Naive B cell (primary cell): ENCODE results near the gene TNRC6B. TPM values are rescaled to one million over a fixed set of nuclear protein-coding genes. Genes with fewer than 3 reads are reported as not detected.
"Not testable (repeated sequence)": the region's sequence is repeated elsewhere in the genome, so short reads cannot be mapped to it uniquely, and the experiment has no call there.

Experiments used
- ATAC-seq, 2 donors: fragments of 150-1000 bp; cut with Tn5 transposase; 2 replicates each; pipeline ENCODE4 v1.10.0; 2021; ENCODE audit warnings: low read depth in 2 of 2, mild to moderate bottlenecking in 2 of 2, moderate library complexity in 2 of 2
- DNase-seq: peaks from one replicate; pipeline ENCODE4 v3.0.0; 2022
- H3K27ac Mint-ChIP-seq, 6 donors: one replicate each; pipeline ENCODE4 v1.8.0; 2020 to 2022; ENCODE audit warnings: mild to moderate bottlenecking in 6 of 6, mixed read lengths in 6 of 6, moderate library complexity in 5 of 6, inconsistent platforms in 2 of 6
- H3K27me3 Mint-ChIP-seq, 3 donors: one replicate each; pipeline ENCODE4 v1.8.0; 2021 to 2022; ENCODE audit warnings: mixed read lengths in 3 of 3, mild to moderate bottlenecking in 1 of 3
- H3K36me3 Mint-ChIP-seq, 2 donors: one replicate each; pipeline ENCODE4 v1.8.0; 2020 to 2022; ENCODE audit warnings: mixed read lengths in 2 of 2, inconsistent platforms in 1 of 2, mild to moderate bottlenecking in 1 of 2
- H3K4me1 Mint-ChIP-seq, 3 donors: one replicate each; pipeline ENCODE4 v1.8.0; 2020 to 2022; ENCODE audit warnings: mixed read lengths in 3 of 3, inconsistent platforms in 1 of 3, mild to moderate bottlenecking in 1 of 3, moderate library complexity in 1 of 3
- H3K4me3 Mint-ChIP-seq, 8 donors: one replicate each; pipeline ENCODE4 v1.8.0; 2020 to 2022; ENCODE audit warnings: mild to moderate bottlenecking in 8 of 8, mixed read lengths in 8 of 8, moderate library complexity in 8 of 8, inconsistent platforms in 2 of 8
- H3K9me3 Mint-ChIP-seq, 7 donors: one replicate each; pipeline ENCODE4 v1.8.0; 2020 to 2022; ENCODE audit warnings: mixed read lengths in 7 of 7, mild to moderate bottlenecking in 5 of 7, inconsistent platforms in 2 of 7, moderate library complexity in 1 of 7
- polyA plus RNA-seq, 6 donors: library from polyadenylated mRNA; unstranded; fragments of 300-500 nt; fragmentation: Illumina TruSeq; gene quantifications; one replicate each; pipeline ENCODE4 v1.2.3, GENCODE V29; 2021; ENCODE audit warnings: low read depth in 6 of 6

Gene TNRC6B
- polyA plus RNA-seq, 6 donors from 2014 or later, result 37.3 to 171 (median 109) TPM

- Mint-ChIP-seq H3K9me3 (no peaks in the 10 kb centered on the region), H3K36me3 (peaks cover 7 to 16% of the 10 kb centered on the region in 2 donors), H3K4me1 (peaks cover 0 to 3% (median 0%) of the 10 kb centered on the region in 3 donors), H3K4me3 (no peak overlapping the region), H3K27me3 (no peaks in the 10 kb centered on the region), H3K27ac (no peak overlapping the region)
- DNase-seq (no peak), ATAC-seq (no peak)
These were observed 124.4 kb downstream of the TNRC6B start for GRCh38 chr22:40302149-40302548.

- H3K27ac Mint-ChIP-seq, result peak overlapping the region in 2 of 6 donors; percentile 24 to 63
- H3K4me3 Mint-ChIP-seq, result no peak overlapping the region
- H3K4me1 Mint-ChIP-seq, result peaks cover 0 to 1% (median 0%) of the 10 kb centered on the region in 3 donors
- DNase-seq, result no peak
- H3K9me3 Mint-ChIP-seq, result no peaks in the 10 kb centered on the region
- ATAC-seq, result no peak
- peaks cover 18 to 24% of the 10 kb centered on the region in 2 donors for H3K36me3 Mint-ChIP-seq
- H3K27me3 Mint-ChIP-seq, result no peaks in the 10 kb centered on the region
These were observed 127.9 kb downstream of the TNRC6B start for GRCh38 chr22:40305625-40306024.

- peak overlapping the region in 1 of 8 donors; percentile 47 for H3K4me3 Mint-ChIP-seq
- peak overlapping the region in 1 of 6 donors; percentile 89 for H3K27ac Mint-ChIP-seq
- H3K36me3 Mint-ChIP-seq, result peaks cover 28 to 41% of the 10 kb centered on the region in 2 donors
- peaks cover 0 to 1% (median 0%) of the 10 kb centered on the region in 3 donors for H3K4me1 Mint-ChIP-seq
- H3K9me3 Mint-ChIP-seq, result no peaks in the 10 kb centered on the region
- no peak for ATAC-seq
- DNase-seq, result no peak
- H3K27me3 Mint-ChIP-seq, result no peaks in the 10 kb centered on the region
These were observed 131.4 kb downstream of the TNRC6B start for GRCh38 chr22:40308999-40309573.

DNA sequence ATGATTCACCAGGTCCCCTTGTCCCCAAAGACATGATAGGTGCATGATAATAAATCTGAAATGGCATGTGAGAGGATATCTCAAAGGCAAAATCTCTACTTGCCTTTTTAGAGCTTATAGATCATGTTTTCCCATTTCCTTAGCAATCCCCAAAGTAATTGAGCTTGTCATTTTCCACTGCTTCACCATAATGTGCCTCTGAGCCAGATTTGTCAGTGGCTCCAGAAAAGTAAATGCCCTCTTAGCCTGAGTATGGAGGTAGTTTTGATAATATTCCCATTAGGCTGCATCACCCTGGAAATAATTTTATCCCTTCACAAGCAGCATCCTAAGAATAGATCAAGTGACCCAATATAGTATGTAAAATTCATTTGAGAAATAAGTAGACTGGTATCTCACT is 131.9 kb downstream of the TNRC6B start:
- ATAC-seq, result no peak
- no peak for DNase-seq
- Mint-ChIP-seq H3K9me3 (no peaks in the 10 kb centered on the region), H3K36me3 (peaks cover 33 to 46% of the 10 kb centered on the region in 2 donors), H3K27ac (peak overlapping the region in 1 of 6 donors; percentile 60), H3K4me3 (no peak overlapping the region), H3K4me1 (peaks cover 0 to 1% (median 0%) of the 10 kb centered on the region in 3 donors), H3K27me3 (no peaks in the 10 kb centered on the region)

GRCh38 chr22:40310081-40310767 is 132.5 kb downstream of the TNRC6B start:
- H3K27ac Mint-ChIP-seq, result peak overlapping the region in 1 of 6 donors; percentile 60

GRCh38 chr22:40310768-40311120 is 133.0 kb downstream of the TNRC6B start:
- no peaks in the 10 kb centered on the region for H3K27me3 Mint-ChIP-seq
- H3K27ac Mint-ChIP-seq, result no peak overlapping the region
- no peaks in the 10 kb centered on the region for H3K9me3 Mint-ChIP-seq
- H3K4me3 Mint-ChIP-seq, result no peak overlapping the region
- ATAC-seq (no peak), DNase-seq (no peak)
- peaks cover 0 to 4% (median 1%) of the 10 kb centered on the region in 3 donors for H3K4me1 Mint-ChIP-seq
- peaks cover 42 to 53% of the 10 kb centered on the region in 2 donors for H3K36me3 Mint-ChIP-seq

More at GRCh38 chr22:40310081-40310767, 132.5 kb downstream of the TNRC6B start:
- peaks cover 0 to 1% (median under 1%) of the 10 kb centered on the region in 3 donors for H3K4me1 Mint-ChIP-seq
- ATAC-seq, result no peak
- no peaks in the 10 kb centered on the region for H3K27me3 Mint-ChIP-seq
- H3K36me3 Mint-ChIP-seq, result peaks cover 36 to 52% of the 10 kb centered on the region in 2 donors
- no peak for DNase-seq
- no peak overlapping the region for H3K4me3 Mint-ChIP-seq
- H3K9me3 Mint-ChIP-seq, result no peaks in the 10 kb centered on the region

- not testable (repeated sequence) for DNase-seq, H3K4me3 Mint-ChIP-seq, H3K27ac Mint-ChIP-seq, H3K9me3 Mint-ChIP-seq, H3K4me1 Mint-ChIP-seq, ATAC-seq, H3K27me3 Mint-ChIP-seq
- H3K36me3 Mint-ChIP-seq, result peaks cover 46 to 51% of the 10 kb centered on the region in 2 donors
These were observed 133.9 kb downstream of the TNRC6B start for GRCh38 chr22:40311646-40312045.

DNA sequence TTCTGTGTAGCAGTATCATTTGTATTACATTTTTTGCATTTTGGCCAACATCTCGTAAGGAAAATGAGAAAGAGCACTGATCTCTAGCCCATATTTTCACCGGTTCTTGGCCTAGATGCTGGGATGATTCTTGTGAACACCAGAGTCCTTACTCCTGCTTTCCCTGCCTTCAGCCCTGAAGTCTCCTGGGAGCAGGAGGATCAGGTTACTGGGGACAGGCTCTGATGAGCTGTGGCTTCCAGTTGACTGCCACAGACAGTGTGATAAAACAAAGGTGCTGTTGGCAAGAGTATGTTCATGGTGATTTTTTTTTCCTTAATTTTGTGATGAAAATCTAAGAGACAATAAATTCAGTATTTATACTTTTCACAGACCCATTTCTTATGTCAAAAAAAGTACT is 134.3 kb downstream of the TNRC6B start:
- no peaks in the 10 kb centered on the region for H3K27me3 Mint-ChIP-seq
- DNase-seq, result no peak
- peak overlapping the region in 1 of 6 donors; percentile 83 for H3K27ac Mint-ChIP-seq

GRCh38 chr22:40313007-40313406 is 135.3 kb downstream of the TNRC6B start:
- Mint-ChIP-seq H3K4me1 (peaks cover 0 to 4% (median 0%) of the 10 kb centered on the region in 3 donors), H3K27me3 (no peaks in the 10 kb centered on the region), H3K36me3 (peaks cover 41 to 52% of the 10 kb centered on the region in 2 donors), H3K4me3 (no peak overlapping the region), H3K27ac (peak overlapping the region in 1 of 6 donors; percentile 65), H3K9me3 (no peaks in the 10 kb centered on the region)
- DNase-seq (no peak), ATAC-seq (no peak)

More for the DNA sequence above, 134.3 kb downstream of the TNRC6B start:
- no peak for ATAC-seq
- Mint-ChIP-seq H3K36me3 (peaks cover 50 to 51% of the 10 kb centered on the region in 2 donors), H3K4me3 (no peak overlapping the region), H3K9me3 (no peaks in the 10 kb centered on the region), H3K4me1 (peaks cover 0 to 4% (median 1%) of the 10 kb centered on the region in 3 donors)

- no peak overlapping the region for H3K4me3 Mint-ChIP-seq
- peak overlapping the region in 1 of 6 donors; percentile 55 for H3K27ac Mint-ChIP-seq
These were observed 136.3 kb downstream of the TNRC6B start for GRCh38 chr22:40314041-40314440.

DNA sequence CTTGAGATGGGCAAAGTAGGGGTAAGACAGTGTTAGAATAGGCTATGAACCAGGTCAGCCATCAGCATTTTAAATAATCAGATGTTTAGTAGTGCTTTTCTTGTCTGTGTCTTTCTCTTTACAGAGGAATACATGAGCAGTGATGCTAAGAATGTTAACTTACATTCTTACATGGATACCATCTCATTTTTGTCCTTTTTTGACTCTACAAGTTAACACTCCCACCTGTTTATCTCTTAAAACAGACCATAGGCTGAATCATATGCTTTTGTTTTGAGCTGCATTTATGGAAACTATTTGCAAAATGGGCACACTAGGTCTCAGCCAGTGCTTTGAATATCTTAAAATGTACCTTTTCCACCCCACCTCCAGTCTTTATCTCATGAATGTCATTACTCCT is 143.0 kb downstream of the TNRC6B start:
- Mint-ChIP-seq H3K36me3 (peaks cover 10 to 33% of the 10 kb centered on the region in 2 donors), H3K27me3 (no peaks in the 10 kb centered on the region), H3K27ac (peak overlapping the region in 3 of 6 donors; percentile 1 to 81 (median 23)), H3K9me3 (no peaks in the 10 kb centered on the region), H3K4me3 (no peak overlapping the region), H3K4me1 (no peaks in the 10 kb centered on the region)
- DNase-seq, result no peak
- no peak for ATAC-seq

More at GRCh38 chr22:40314041-40314440, 136.3 kb downstream of the TNRC6B start:
- Mint-ChIP-seq H3K36me3 (peaks cover 34 to 46% of the 10 kb centered on the region in 2 donors), H3K27me3 (no peaks in the 10 kb centered on the region), H3K9me3 (no peaks in the 10 kb centered on the region), H3K4me1 (peaks cover 0 to 4% (median 0%) of the 10 kb centered on the region in 3 donors)
- DNase-seq, result no peak
- no peak for ATAC-seq

DNA sequence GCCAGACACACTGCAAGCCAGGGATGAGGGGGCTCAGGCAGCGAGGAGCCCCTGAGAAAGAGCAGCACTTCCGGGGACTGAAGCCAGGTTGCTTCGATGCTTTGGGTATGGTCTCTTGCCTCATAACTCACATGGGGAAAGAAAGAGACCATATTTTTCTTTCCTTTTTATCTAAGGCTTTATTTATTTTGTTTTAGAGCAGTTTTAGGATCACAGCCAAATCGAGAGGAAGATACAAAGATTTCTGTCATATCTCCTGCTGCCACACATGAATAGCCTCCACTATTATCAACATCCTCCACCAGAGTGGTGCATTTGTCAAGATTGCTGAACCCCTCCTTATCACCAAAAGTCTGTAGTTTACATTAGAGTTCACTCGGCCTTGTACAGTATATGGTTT is 144.3 kb downstream of the TNRC6B start:
- no peak overlapping the region for H3K27ac Mint-ChIP-seq
- peaks cover 0 to 2% (median 0%) of the 10 kb centered on the region in 3 donors for H3K4me1 Mint-ChIP-seq
- no peaks in the 10 kb centered on the region for H3K9me3 Mint-ChIP-seq
- H3K27me3 Mint-ChIP-seq, result no peaks in the 10 kb centered on the region
- ATAC-seq (no peak), DNase-seq (no peak)
- peak overlapping the region in 1 of 8 donors; percentile 16 for H3K4me3 Mint-ChIP-seq
- peaks cover 8 to 24% of the 10 kb centered on the region in 2 donors for H3K36me3 Mint-ChIP-seq

DNA sequence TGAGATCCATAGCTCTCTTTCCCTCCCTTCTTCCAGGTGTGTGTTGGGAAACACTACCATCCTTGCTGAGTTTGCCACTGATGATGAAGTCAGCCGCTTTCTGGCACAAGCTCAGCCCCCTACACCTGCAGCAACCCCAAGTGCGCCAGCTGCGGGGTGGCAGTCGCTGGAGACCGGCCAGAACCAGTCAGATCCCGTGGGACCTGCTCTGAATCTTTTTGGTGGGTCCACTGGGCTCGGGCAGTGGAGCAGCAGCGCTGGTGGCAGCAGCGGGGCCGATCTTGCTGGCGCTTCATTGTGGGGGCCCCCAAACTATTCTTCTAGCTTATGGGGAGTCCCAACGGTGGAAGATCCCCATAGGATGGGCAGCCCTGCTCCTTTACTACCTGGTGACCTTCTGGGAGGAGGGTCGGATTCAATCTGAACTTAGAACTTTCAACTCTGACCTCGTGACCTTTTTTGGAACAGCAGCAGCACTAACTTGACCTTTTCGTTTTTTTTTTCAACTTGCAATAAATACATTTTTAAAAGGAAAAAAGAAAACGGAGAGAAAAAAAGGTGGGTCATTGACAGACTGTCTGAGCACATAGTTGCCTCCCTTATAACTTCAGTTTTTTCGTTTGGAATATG is 145.2 kb downstream of the TNRC6B start:
- no peaks in the 10 kb centered on the region for H3K9me3 Mint-ChIP-seq
- H3K4me3 Mint-ChIP-seq, result no peak overlapping the region
- no peak for ATAC-seq
- DNase-seq, result no peak
- H3K27ac Mint-ChIP-seq, result peak overlapping the region in 1 of 6 donors; percentile 28
- no peaks in the 10 kb centered on the region for H3K27me3 Mint-ChIP-seq
- H3K4me1 Mint-ChIP-seq, result peaks cover 0 to 5% (median 2%) of the 10 kb centered on the region in 3 donors
- peaks cover 8 to 18% of the 10 kb centered on the region in 2 donors for H3K36me3 Mint-ChIP-seq
